Middle frontal gyrus (tissue), 1 donor: ENCODE results near the gene GBE1.

Experiments used
- DNase-seq: peaks from one replicate; pipeline ENCODE4 v3.0.0-alpha.2; 2015; ENCODE audit warnings: low spot score; ENCODE audit errors: extremely low spot score

Gene GBE1

GRCh38 chr3:81624756-81625155 lies 136.7 kb downstream of the GBE1 start:
- no peak for DNase-seq

- DNase-seq, result no peak
Measured at GRCh38 chr3:81622395-81622794, 139.1 kb downstream of the GBE1 start.

- DNase-seq, result no peak
Measured at GRCh38 chr3:81621277-81621676, 140.2 kb downstream of the GBE1 start.

- no peak for DNase-seq
Measured at GRCh38 chr3:81620849-81621248, 140.6 kb downstream of the GBE1 start.

- no peak for DNase-seq
Measured at GRCh38 chr3:81612768-81613167, 148.7 kb downstream of the GBE1 start.

- DNase-seq, result no peak
Measured at GRCh38 chr3:81602781-81603180, 158.7 kb downstream of the GBE1 start.

- DNase-seq, result no peak
Measured at GRCh38 chr3:81601707-81602305, 159.6 kb downstream of the GBE1 start.

GRCh38 chr3:81592101-81592500 lies 169.3 kb downstream of the GBE1 start:
- DNase-seq, result no peak

GRCh38 chr3:81585937-81586336 lies 175.5 kb downstream of the GBE1 start:
- DNase-seq, result no peak

- DNase-seq, result no peak
Measured at GRCh38 chr3:81585056-81585455, 176.4 kb downstream of the GBE1 start.

GRCh38 chr3:81581966-81582599 lies 179.4 kb downstream of the GBE1 start:
- DNase-seq, result no peak

- DNase-seq, result no peak
Measured at GRCh38 chr3:81580355-81580754, 181.1 kb downstream of the GBE1 start.

GRCh38 chr3:81579744-81580143 lies 181.7 kb downstream of the GBE1 start:
- no peak for DNase-seq

GRCh38 chr3:81572201-81572756 lies 189.2 kb downstream of the GBE1 start:
- DNase-seq, result no peak

- DNase-seq, result no peak
Measured at GRCh38 chr3:81568378-81568777, 193.1 kb downstream of the GBE1 start.

GRCh38 chr3:81565041-81565440 lies 196.4 kb downstream of the GBE1 start:
- no peak for DNase-seq

- DNase-seq, result no peak
Measured at GRCh38 chr3:81558106-81558505, 203.3 kb downstream of the GBE1 start.

- no peak for DNase-seq
Measured at GRCh38 chr3:81554801-81555200, 206.6 kb downstream of the GBE1 start.

- DNase-seq, result no peak
Measured at GRCh38 chr3:81554388-81554787, 207.1 kb downstream of the GBE1 start.

- no peak for DNase-seq
Measured at GRCh38 chr3:81550415-81550814, 211.0 kb downstream of the GBE1 start.

- DNase-seq, result no peak
Measured at GRCh38 chr3:81549831-81550230, 211.6 kb downstream of the GBE1 start.

- DNase-seq, result no peak
Measured at GRCh38 chr3:81549388-81549787, 212.1 kb downstream of the GBE1 start.

- no peak for DNase-seq
Measured at GRCh38 chr3:81545572-81545971, 215.9 kb downstream of the GBE1 start.
